ENCODE data around the gene ACIN1.
"Not testable (repeated sequence)": the region's sequence is repeated elsewhere in the genome, so short reads cannot be mapped to it uniquely, and the experiment has no call there.

The ACIN1 gene

DNA sequence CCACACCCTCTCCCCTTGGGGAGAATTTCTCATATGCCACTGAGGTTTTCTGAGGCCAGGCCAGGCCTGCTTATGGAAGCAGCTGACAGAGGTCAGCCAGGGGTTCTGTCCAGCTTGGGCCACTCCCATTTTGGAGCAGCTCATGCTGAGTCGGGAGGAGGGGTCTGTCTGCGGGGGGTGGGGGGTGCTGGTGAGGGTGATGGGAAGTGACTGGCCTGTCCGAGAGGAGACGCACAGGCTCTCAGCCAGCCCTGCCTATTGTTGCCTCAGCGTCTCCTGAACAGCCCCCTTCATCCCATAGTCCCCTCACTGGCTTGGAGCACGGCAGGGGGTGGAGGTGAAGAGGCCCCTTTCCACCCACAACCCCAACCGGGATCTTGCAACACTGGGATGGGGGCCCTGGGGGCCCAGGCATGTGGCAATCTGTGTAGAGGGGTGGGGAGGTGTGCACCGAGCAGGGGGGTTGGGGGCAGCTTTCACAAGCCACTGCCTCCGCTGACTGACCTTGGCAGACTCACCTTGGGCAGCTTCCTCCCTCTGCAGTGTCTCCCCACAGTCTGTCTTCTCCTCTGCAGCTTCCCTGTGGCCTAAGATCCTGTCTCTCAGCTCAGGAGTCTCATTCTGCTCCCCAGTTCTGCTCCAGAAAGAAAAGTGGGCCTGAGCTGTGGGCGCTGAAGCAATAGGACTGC, 18.6 kb upstream of the ACIN1 start:
- TF ChIP-seq, protein P1, sequence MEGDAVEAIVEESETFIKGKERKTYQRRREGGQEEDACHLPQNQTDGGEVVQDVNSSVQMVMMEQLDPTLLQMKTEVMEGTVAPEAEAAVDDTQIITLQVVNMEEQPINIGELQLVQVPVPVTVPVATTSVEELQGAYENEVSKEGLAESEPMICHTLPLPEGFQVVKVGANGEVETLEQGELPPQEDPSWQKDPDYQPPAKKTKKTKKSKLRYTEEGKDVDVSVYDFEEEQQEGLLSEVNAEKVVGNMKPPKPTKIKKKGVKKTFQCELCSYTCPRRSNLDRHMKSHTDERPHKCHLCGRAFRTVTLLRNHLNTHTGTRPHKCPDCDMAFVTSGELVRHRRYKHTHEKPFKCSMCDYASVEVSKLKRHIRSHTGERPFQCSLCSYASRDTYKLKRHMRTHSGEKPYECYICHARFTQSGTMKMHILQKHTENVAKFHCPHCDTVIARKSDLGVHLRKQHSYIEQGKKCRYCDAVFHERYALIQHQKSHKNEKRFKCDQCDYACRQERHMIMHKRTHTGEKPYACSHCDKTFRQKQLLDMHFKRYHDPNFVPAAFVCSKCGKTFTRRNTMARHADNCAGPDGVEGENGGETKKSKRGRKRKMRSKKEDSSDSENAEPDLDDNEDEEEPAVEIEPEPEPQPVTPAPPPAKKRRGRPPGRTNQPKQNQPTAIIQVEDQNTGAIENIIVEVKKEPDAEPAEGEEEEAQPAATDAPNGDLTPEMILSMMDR (IDR thresholded peaks at IDR 0.05; ENCODE audit: control insufficient read depth, extremely low read depth, insufficient read depth), result no peak
- no peak for DNase-seq (ENCODE audit: low read depth)
- H3K4me3 ChIP-seq (ENCODE audit: low read depth, low read length), result no peak overlapping the region

DNA sequence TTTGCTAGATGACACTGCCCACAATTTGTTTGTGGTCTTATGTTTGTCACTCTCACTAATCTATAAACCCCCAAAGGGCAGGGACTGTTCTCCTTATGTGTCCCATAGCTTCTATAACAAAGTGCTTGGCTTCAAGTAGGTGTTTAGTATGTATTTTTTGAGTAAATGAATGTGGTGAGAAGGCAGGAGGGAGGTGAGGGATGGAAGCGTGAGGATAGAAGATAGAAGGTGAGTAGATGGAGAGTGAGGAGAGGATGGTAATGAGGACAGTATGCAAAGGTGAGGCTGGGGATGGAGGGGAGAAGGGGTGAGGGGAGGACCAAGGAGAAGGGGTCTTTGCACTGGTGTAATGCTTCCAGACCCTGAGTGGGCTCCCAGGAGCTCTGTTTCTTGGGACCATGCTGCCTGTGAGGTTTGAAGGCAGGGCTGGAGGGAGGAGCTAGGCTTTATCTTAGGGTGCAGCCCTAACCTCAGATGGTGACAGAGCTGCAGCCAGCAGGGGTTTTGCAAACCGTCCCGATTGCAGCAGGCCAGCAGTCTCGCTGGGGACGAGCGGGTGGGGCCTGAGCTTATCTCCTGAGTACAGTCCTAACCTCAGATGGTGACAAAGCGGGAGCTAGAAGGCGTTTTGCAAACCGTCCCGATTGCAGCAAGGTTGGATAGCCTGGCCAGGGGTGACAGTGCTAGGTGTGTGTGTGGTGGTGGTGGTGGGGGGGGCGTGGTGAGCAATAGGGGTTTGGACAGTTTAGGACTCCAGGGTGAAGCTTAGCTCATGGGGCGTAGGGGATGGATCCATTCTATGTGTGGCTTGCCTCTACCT, 17.6 kb upstream of the ACIN1 start:
- TF ChIP-seq, protein P1 (IDR thresholded peaks at IDR 0.05; ENCODE audit: control insufficient read depth, extremely low read depth, insufficient read depth), result no peak
- DNase-seq (ENCODE audit: low read depth), result no peak
- no peak overlapping the region for H3K4me3 ChIP-seq (ENCODE audit: low read depth, low read length)

- H3K4me3 ChIP-seq (ENCODE audit: low read depth, low read length), result no peak overlapping the region
- no peak for DNase-seq (ENCODE audit: low read depth)
- TF ChIP-seq, protein P1 (IDR thresholded peaks at IDR 0.05; ENCODE audit: control insufficient read depth, extremely low read depth, insufficient read depth), result no peak
Measured at GRCh38 chr14:23110579-23111365, 15.8 kb upstream of the ACIN1 start.

- DNase-seq (ENCODE audit: low read depth), result no peak
- H3K4me3 ChIP-seq (ENCODE audit: low read depth, low read length), result no peak overlapping the region
- TF ChIP-seq, protein P1 (IDR thresholded peaks at IDR 0.05; ENCODE audit: control insufficient read depth, extremely low read depth, insufficient read depth), result no peak
Measured at GRCh38 chr14:23109769-23110168, 14.8 kb upstream of the ACIN1 start.

- not testable (repeated sequence) for DNase-seq (ENCODE audit: low read depth)
Measured at GRCh38 chr14:23108169-23108568, 13.2 kb upstream of the ACIN1 start.

GRCh38 chr14:23107620-23108019, 12.7 kb upstream of the ACIN1 start:
- not testable (repeated sequence) for H3K4me3 ChIP-seq (ENCODE audit: low read depth, low read length); DNase-seq (ENCODE audit: low read depth)

More at GRCh38 chr14:23108169-23108568, 13.2 kb upstream of the ACIN1 start:
- H3K4me3 ChIP-seq (ENCODE audit: low read depth, low read length), result not testable (repeated sequence)

DNA sequence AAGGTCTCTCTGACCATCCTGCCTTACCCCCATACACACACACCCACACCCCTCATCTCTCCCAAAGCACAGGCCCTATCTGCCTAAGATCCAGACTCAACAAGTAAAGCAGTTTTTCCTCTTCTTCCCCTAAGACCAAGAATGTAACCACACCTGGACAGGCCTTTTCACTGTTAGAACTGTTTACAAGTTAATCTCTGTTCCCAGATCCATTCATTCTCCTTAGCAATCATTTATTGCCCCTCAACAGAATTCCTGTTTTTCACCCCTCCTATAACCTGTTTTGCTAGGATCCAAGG, 11.8 kb upstream of the ACIN1 start:
- TF ChIP-seq, protein P1 (IDR thresholded peaks at IDR 0.05; ENCODE audit: control insufficient read depth, extremely low read depth, insufficient read depth), result no peak
- no peak for DNase-seq (ENCODE audit: low read depth)
- H3K4me3 ChIP-seq (ENCODE audit: low read depth, low read length), result no peak overlapping the region
